ENCODE measurements around the gene PARD3. TPM values are rescaled to one million over a fixed set of nuclear protein-coding genes. Genes with fewer than 3 reads are reported as not detected.

Gene PARD3
- total and polyA plus RNA-seq, 2 experiments from 2014 or later: 6.3 to 21.2 TPM

DNA sequence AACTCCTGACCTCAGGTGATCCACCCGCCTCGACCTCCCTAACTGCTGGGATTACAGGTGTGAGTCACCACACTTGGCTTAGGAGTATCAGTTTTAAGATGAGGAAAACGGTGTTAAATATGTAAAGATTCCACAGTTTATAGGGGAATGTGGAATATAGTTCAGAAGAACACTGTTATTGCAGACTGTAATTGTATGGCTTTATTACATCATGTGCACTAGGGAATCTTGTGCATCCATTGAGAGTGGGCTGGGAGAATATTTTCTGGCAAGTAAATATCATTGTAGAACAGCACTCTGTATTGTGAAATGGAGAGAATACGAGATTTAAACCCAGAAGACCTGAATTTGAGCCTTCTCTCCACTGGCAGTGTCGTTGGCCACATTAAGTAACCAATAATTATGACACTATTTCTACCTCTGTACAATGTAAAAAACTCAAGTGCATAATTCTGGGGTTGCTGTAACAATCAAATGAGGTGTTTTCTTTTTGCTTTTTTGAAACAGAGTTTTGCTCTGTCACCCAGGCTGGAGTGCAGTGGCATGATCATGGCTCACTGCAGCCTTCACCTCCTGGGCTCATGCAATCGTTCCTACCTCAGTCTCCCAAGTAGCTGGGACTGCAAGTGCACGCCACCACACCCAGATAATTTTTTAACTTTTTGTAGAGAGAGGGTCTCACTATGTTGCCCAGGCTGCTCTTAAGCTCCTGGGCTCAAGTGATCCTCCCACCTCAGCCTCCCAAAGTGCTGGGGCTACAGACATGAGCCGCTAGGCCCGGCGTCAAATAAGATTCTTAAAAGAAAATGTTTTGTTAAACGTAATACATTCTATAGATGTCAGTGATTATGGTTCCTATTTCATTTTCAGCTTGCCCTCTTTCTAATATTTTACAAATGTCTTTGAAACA, 12.0 kb upstream of the PARD3 start:
- WGBS, 2 experiments (ENCODE audit: low coverage in 1 of 2, low lambda C conversion rate in 2 of 2, missing lambda C conversion rate in 2 of 2): 83 to 84% methylated on average over 11 of the region's 11 CpGs
- no peak for DNase-seq

DNA sequence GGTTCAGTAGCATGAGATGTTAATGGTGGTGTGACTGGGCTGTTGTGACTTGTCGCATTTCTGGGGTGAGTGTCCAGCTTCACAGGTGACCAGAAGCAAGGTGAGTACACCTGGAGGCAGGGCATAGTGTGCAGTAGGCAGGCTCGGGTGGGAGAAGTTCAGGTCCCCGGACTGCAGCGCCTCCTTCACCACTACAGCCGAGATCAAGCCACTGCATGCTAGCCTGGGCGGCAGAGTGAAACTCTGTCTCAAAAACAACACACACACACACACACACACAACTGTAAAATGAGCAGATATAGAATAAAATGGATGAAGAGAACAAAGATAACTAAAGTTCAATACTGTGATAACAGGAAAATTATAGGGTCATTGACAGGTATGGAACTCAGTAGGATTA, 11.1 kb upstream of the PARD3 start:
- Histone ChIP-seq H3K9ac (no peak overlapping the region), H3K4me1 (ENCODE audit: insufficient read depth) (no peaks in the 10 kb centered on the region), H3K4me2 (ENCODE audit: unreplicated experiment) (no peak overlapping the region), H3K4me3 (no peak overlapping the region), H3K9me3 (ENCODE audit: low read depth) (no peaks in the 10 kb centered on the region), H3K36me3 (ENCODE audit: low read depth) (no peaks in the 10 kb centered on the region), H3K79me2 (ENCODE audit: insufficient read depth) (no peaks in the 10 kb centered on the region), H3F3A (ENCODE audit: insufficient read depth) (no peaks in the 10 kb centered on the region), H4K20me1 (ENCODE audit: insufficient read depth) (no peaks in the 10 kb centered on the region), H3K9me2 (ENCODE audit: insufficient read depth) (no peaks in the 10 kb centered on the region), H2AFZ (no peak overlapping the region), H3K27me3 (replicated peaks; ENCODE audit: insufficient read depth) (no peaks in the 10 kb centered on the region), H3K27ac (no peak overlapping the region)
- 85 to 88% methylated on average over 6 of the region's 6 CpGs for WGBS, 2 experiments (ENCODE audit: low coverage in 1 of 2, low lambda C conversion rate in 2 of 2, missing lambda C conversion rate in 2 of 2)
- no peak for TF ChIP-seq EZH2 (IDR thresholded peaks at IDR 0.05; ENCODE audit: insufficient read depth, poor library complexity, severe bottlenecking)
- TF ChIP-seq EZH2phosphoT487 (IDR thresholded peaks at IDR 0.05; ENCODE audit: insufficient read depth, low read depth): no peak
- in situ Hi-C loops (cut with MboI): no loop called here
- DNase-seq: no peak

More for the DNA sequence above, 12.0 kb upstream of the PARD3 start:
- Histone ChIP-seq H3K27ac (no peak overlapping the region), H3K9me3 (ENCODE audit: low read depth) (no peaks in the 10 kb centered on the region), H3K4me3 (no peak overlapping the region), H3K36me3 (ENCODE audit: low read depth) (no peaks in the 10 kb centered on the region), H2AFZ (no peak overlapping the region), H4K20me1 (ENCODE audit: insufficient read depth) (no peaks in the 10 kb centered on the region), H3K4me1 (ENCODE audit: insufficient read depth) (no peaks in the 10 kb centered on the region), H3K4me2 (ENCODE audit: unreplicated experiment) (no peak overlapping the region), H3K79me2 (ENCODE audit: insufficient read depth) (no peaks in the 10 kb centered on the region), H3K9ac (no peak overlapping the region), H3K9me2 (ENCODE audit: insufficient read depth) (no peaks in the 10 kb centered on the region), H3F3A (ENCODE audit: insufficient read depth) (no peaks in the 10 kb centered on the region), H3K27me3 (replicated peaks; ENCODE audit: insufficient read depth) (no peaks in the 10 kb centered on the region)
- no peak for TF ChIP-seq EZH2phosphoT487 (IDR thresholded peaks at IDR 0.05; ENCODE audit: insufficient read depth, low read depth)
- TF ChIP-seq EZH2 (IDR thresholded peaks at IDR 0.05; ENCODE audit: insufficient read depth, poor library complexity, severe bottlenecking): no peak
- in situ Hi-C loops (cut with MboI): no loop called here

DNA sequence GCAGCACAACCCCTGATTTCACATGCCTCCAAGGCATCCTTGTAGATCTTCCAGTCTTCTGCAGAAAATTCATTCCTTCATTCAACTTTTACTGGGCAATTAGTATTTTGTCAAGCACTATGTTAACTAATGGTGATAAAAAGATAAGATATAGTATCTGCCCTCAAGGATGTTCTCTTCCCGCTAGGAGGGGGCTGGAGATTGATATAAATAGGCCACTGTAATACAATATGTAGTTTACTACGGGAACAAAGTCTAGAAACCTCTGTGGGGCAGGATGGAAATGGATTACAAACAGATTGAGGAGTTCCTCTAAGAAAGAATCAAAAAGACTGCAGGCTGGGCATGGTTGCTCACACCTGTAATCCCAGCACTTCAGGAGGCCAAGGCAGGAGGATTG, 10.3 kb upstream of the PARD3 start:
- in situ Hi-C loops (cut with MboI): no loop called here
- H3K4me3 ChIP-seq: no peak overlapping the region
- H3F3A ChIP-seq (ENCODE audit: insufficient read depth): no peaks in the 10 kb centered on the region
- no peaks in the 10 kb centered on the region for H4K20me1 ChIP-seq (ENCODE audit: insufficient read depth)
- H2AFZ ChIP-seq: no peak overlapping the region
- H3K9ac ChIP-seq: no peak overlapping the region
- no peaks in the 10 kb centered on the region for H3K9me3 ChIP-seq (ENCODE audit: low read depth)
- H3K79me2 ChIP-seq (ENCODE audit: insufficient read depth): no peaks in the 10 kb centered on the region
- no peaks in the 10 kb centered on the region for H3K9me2 ChIP-seq (ENCODE audit: insufficient read depth)
- H3K27me3 ChIP-seq (replicated peaks; ENCODE audit: insufficient read depth): no peaks in the 10 kb centered on the region
- H3K36me3 ChIP-seq (ENCODE audit: low read depth): no peaks in the 10 kb centered on the region
- no peak for DNase-seq
- WGBS, 2 experiments (ENCODE audit: low coverage in 1 of 2, low lambda C conversion rate in 2 of 2, missing lambda C conversion rate in 2 of 2): 46% methylated on average over 2 of the region's 2 CpGs
- no peak overlapping the region for H3K27ac ChIP-seq
- no peak for TF ChIP-seq EZH2phosphoT487 (IDR thresholded peaks at IDR 0.05; ENCODE audit: insufficient read depth, low read depth)
- no peak for TF ChIP-seq EZH2 (IDR thresholded peaks at IDR 0.05; ENCODE audit: insufficient read depth, poor library complexity, severe bottlenecking)
- no peak overlapping the region for H3K4me2 ChIP-seq (ENCODE audit: unreplicated experiment)
- no peaks in the 10 kb centered on the region for H3K4me1 ChIP-seq (ENCODE audit: insufficient read depth)

DNA sequence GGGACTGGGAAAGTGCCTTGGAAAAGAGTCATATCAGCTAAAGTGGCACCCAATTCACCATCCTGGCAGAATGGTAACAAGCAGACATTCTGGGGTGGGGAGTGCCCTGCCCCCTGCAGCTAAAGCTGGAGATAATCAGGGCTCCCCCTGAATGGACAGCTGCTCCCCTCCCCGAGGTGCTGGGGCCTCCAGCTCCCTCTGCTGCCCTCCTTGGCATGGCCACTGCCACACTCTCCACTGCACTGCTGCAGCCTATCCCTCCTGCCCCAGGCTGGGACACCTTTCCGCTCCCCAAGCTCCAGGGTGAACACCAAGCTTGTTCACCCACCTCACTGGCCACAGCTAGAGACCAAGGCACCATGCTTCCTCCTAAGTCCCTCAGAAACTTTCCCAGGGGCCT, 9.8 kb upstream of the PARD3 start:
- WGBS, 2 experiments (ENCODE audit: low coverage in 1 of 2, low lambda C conversion rate in 2 of 2, missing lambda C conversion rate in 2 of 2): 89 to 100% methylated on average over 2 of the region's 2 CpGs
- H3K79me2 ChIP-seq (ENCODE audit: insufficient read depth): no peaks in the 10 kb centered on the region
- in situ Hi-C loops (cut with MboI): no loop called here

More for the DNA sequence above, 9.8 kb upstream of the PARD3 start:
- no peak for DNase-seq
- no peak overlapping the region for H3K9ac ChIP-seq
- H3F3A ChIP-seq (ENCODE audit: insufficient read depth): no peaks in the 10 kb centered on the region
- no peak overlapping the region for H3K4me3 ChIP-seq
- H2AFZ ChIP-seq: no peak overlapping the region
- H3K4me2 ChIP-seq (ENCODE audit: unreplicated experiment): no peak overlapping the region
- no peak overlapping the region for H3K27ac ChIP-seq
- no peaks in the 10 kb centered on the region for H3K36me3 ChIP-seq (ENCODE audit: low read depth)
- TF ChIP-seq EZH2 (IDR thresholded peaks at IDR 0.05; ENCODE audit: insufficient read depth, poor library complexity, severe bottlenecking) (no peak), EZH2phosphoT487 (IDR thresholded peaks at IDR 0.05; ENCODE audit: insufficient read depth, low read depth) (no peak)
- H3K9me2 ChIP-seq (ENCODE audit: insufficient read depth): no peaks in the 10 kb centered on the region
- no peaks in the 10 kb centered on the region for H3K9me3 ChIP-seq (ENCODE audit: low read depth)
- H4K20me1 ChIP-seq (ENCODE audit: insufficient read depth): no peaks in the 10 kb centered on the region
- no peaks in the 10 kb centered on the region for H3K27me3 ChIP-seq (replicated peaks; ENCODE audit: insufficient read depth)
- no peaks in the 10 kb centered on the region for H3K4me1 ChIP-seq (ENCODE audit: insufficient read depth)
